Fibroblast of pulmonary artery (primary cell): ENCODE measurements around the gene TAF4.
"Not testable (repeated sequence)": the region's sequence is repeated elsewhere in the genome, so short reads cannot be mapped to it uniquely, and the experiment has no call there.

Source experiments
- DNase-seq: peaks from one replicate; pipeline ENCODE4 v3.0.0-alpha.2; 2010; ENCODE audit warnings: low read depth
- H3K4me3 ChIP-seq: replicated peaks from 2 replicates; pipeline ENCODE4 v1.5.1; 2011; ENCODE audit warnings: low read depth, mild to moderate bottlenecking, control low read depth, low read length, moderate library complexity
- CTCF ChIP-seq: IDR thresholded peaks from 2 replicates; pipeline ENCODE4 v1.5.1; 2011; ENCODE audit warnings: mild to moderate bottlenecking, control low read depth, low read length, inconsistent platforms; ENCODE audit errors: missing control alignments

The TAF4 gene

GRCh38 chr20:62056377-62056776, 9.3 kb downstream of the TAF4 start:
- TF ChIP-seq CTCF = no peak
- no peak overlapping the region for H3K4me3 ChIP-seq
- DNase-seq = no peak

- not testable (repeated sequence) for H3K4me3 ChIP-seq
Observed at GRCh38 chr20:62055862-62056115, 9.9 kb downstream of the TAF4 start.

DNA sequence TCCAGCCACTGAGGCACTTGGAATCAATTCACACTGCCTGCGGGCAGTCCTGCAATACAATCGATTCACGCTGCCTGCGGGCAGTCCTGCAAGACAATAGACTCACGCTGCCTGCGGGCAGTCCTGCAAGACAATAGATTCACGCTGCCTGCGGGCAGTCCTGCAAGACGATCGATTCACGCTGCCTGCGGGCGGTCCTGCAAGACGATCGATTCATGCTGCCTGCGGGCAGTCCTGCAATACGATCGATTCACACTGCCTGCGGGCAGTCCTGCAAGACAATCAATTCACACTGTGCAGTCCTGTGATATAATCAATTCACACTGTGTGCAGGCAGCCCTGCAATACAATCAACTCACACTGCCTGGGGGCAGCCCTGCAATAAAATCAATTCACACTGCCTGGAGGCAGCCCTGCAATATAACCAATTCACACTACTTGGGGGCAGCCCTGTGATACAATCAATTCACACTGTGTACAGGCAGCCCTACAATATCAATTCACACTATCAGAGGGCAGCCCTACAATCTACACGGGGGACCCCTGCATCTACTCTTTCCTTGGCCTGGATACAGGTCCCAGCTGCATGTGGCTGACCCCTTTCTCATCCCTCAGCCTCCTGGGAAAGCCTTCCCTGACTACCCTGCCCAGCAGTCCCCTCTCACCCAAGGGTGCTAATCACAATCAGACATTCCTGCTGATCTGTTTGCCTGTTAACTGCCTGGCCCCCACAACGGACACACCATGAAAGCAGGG, 10.4 kb downstream of the TAF4 start:
- no peak overlapping the region for H3K4me3 ChIP-seq
- no peak for TF ChIP-seq CTCF
- DNase-seq = no peak

More at GRCh38 chr20:62055862-62056115, 9.9 kb downstream of the TAF4 start:
- DNase-seq = not testable (repeated sequence)

GRCh38 chr20:62054451-62054953, 11.2 kb downstream of the TAF4 start:
- TF ChIP-seq CTCF = no peak
- no peak for DNase-seq
- H3K4me3 ChIP-seq = no peak overlapping the region

DNA sequence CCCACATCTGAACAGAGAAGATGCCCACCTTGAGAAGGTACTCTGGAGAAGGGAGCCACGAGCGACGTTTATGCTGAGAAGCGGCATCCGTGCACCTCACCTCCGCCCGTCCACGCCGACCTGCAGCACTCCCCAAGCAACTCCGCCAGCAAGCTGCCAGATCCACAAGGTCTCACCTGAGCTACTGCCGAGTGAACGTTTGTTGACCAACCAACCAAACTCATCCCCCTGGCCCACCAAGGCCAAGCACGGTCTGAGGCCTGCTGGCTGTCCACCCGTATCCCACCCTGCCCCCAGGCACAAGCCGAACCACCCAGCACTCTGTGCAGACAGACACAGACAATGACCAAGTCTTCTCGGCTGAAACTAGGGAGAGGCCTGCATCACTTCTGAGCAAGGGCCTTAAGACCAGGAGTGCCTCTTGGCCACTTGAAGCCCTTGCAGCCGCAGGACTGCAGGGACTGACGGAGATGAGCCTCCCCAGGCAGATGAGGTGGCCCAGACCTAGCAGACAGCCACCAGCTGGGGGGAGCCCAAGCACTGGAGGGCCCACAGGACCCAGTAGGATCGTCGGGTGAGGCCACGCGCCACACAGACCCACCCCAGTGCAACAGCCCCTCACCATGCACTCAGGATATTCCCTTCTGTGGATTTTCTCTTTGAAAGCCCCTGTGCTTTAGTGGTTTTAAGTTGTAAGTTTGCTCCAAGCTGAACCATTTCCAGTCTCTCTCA, 12.1 kb downstream of the TAF4 start:
- H3K4me3 ChIP-seq = no peak overlapping the region
- no peak for TF ChIP-seq CTCF
- no peak for DNase-seq

DNA sequence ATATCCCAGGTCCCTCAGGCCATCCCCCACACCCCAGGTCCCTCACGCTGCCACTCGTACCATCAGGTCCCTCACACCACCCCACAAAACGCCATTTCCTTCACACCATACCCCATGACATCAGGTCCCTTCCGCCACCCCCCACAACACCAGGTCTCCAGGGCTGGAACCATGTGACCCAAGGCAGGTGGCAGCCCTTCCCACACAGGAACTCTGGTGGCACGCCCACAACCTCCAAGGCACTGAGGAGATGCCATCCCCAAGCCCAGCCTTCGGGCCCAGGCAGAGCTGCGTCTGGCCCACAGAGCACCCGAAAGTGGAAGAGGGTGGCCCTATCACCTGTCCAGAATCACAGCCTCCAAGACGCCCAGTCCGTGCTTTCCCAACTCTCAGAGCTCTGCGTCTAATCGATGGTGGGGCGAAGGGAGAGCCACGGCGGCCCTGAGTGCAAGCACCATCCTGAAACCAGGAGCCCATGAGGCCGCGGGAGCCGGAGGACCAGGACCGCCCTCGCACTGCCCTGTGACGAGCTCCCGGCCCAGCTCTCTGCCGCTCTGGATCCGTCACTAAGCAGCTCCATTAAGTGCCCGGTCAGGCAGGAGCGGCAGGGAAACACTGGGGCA, 12.7 kb downstream of the TAF4 start:
- no peak overlapping the region for H3K4me3 ChIP-seq
- DNase-seq = no peak
- no peak for TF ChIP-seq CTCF

- TF ChIP-seq CTCF = no peak
- H3K4me3 ChIP-seq = no peak overlapping the region
- DNase-seq = no peak
Observed at GRCh38 chr20:62052336-62052841, 13.3 kb downstream of the TAF4 start.
